Neuronal stem cell (in vitro differentiated cells): ENCODE measurements around the gene SHISA8.

ENCODE experiments used
- DNase-seq: peaks from one replicate; pipeline ENCODE4 v3.0.0-alpha.2; 2013; ENCODE audit warnings: low spot score
- H2AFZ ChIP-seq: one replicate; pipeline ENCODE4 v1.6.1; 2013; ENCODE audit warnings: mild to moderate bottlenecking, low read length, inconsistent platforms
- H2AK5ac ChIP-seq: 2 replicates; pipeline ENCODE4 v1.6.1; 2013; ENCODE audit warnings: low read depth, mild to moderate bottlenecking, inconsistent platforms, low read length, moderate library complexity, mixed read lengths
- H2BK120ac ChIP-seq: 2 replicates; pipeline ENCODE4 v1.6.1; 2013; ENCODE audit warnings: low read depth, mild to moderate bottlenecking, inconsistent platforms, low read length, moderate library complexity, mixed read lengths
- H2BK12ac ChIP-seq: one replicate; pipeline ENCODE4 v1.6.1; 2013; ENCODE audit warnings: low read length, inconsistent platforms
- H2BK15ac ChIP-seq: 2 replicates; pipeline ENCODE4 v1.6.1; 2013; ENCODE audit warnings: mild to moderate bottlenecking, low read length, inconsistent platforms, mixed read lengths
- H2BK5ac ChIP-seq: one replicate; pipeline ENCODE4 v1.6.1; 2013; ENCODE audit warnings: inconsistent platforms, mild to moderate bottlenecking, low read length, moderate library complexity
- H3K14ac ChIP-seq: one replicate; pipeline ENCODE4 v1.6.1; 2013; ENCODE audit warnings: low read length, inconsistent platforms
- H3K18ac ChIP-seq: 2 replicates; pipeline ENCODE4 v1.6.1; 2013; ENCODE audit warnings: low read length, inconsistent platforms
- H3K23ac ChIP-seq: 2 replicates; pipeline ENCODE4 v1.6.1; 2013; ENCODE audit warnings: low read depth, mild to moderate bottlenecking, mixed read lengths, low read length, inconsistent platforms; ENCODE audit not compliant: poor library complexity
- H3K27ac ChIP-seq: replicated peaks from 3 replicates; pipeline ENCODE4 v1.5.1; 2013; ENCODE audit warnings: low read length, inconsistent platforms
- H3K27me3 ChIP-seq, 3 experiments: 2 replicates each; pipeline ENCODE4 v1.6.1; 2013; ENCODE audit warnings: low read length in 3 of 3, mild to moderate bottlenecking in 2 of 3, inconsistent platforms in 1 of 3, low read depth in 1 of 3, mixed read lengths in 1 of 3, moderate library complexity in 1 of 3; ENCODE audit not compliant: control insufficient read depth in 3 of 3, insufficient read depth in 3 of 3
- H3K36me3 ChIP-seq, 2 donors: replicated peaks in 1 of 2; 2 replicates each; pipeline ENCODE4 v1.6.1; 2013; ENCODE audit warnings: low read length in 2 of 2; ENCODE audit not compliant: control insufficient read depth in 2 of 2, insufficient read depth in 2 of 2
- H3K4ac ChIP-seq: 2 replicates; pipeline ENCODE4 v1.6.1; 2013; ENCODE audit warnings: inconsistent platforms, mild to moderate bottlenecking, low read length, moderate library complexity
- H3K4me1 ChIP-seq, 2 donors: 1 replicate in 1 of 2; 2 replicates in 1 of 2; pipeline ENCODE4 v1.6.1; 2013; ENCODE audit warnings: low read length in 2 of 2, low read depth in 1 of 2; ENCODE audit not compliant: control insufficient read depth in 2 of 2, insufficient read depth in 1 of 2
- H3K4me2 ChIP-seq: one replicate; pipeline ENCODE4 v1.6.1; 2013; ENCODE audit warnings: mild to moderate bottlenecking, low read length, inconsistent platforms; ENCODE audit not compliant: insufficient read depth, poor library complexity, severe bottlenecking
- H3K4me3 ChIP-seq, 2 donors: 2 replicates each; pipeline ENCODE4 v1.5.1; 2013; ENCODE audit warnings: low read length in 2 of 2, mild to moderate bottlenecking in 2 of 2, inconsistent platforms in 1 of 2, moderate library complexity in 1 of 2
- H3K79me1 ChIP-seq: one replicate; pipeline ENCODE4 v1.6.1; 2013; ENCODE audit warnings: low read depth, mild to moderate bottlenecking, inconsistent platforms, low read length, moderate library complexity
- H3K9ac ChIP-seq: one replicate; pipeline ENCODE4 v1.6.1; 2013; ENCODE audit warnings: mild to moderate bottlenecking, low read depth, low read length, inconsistent platforms; ENCODE audit not compliant: poor library complexity
- H3K9me3 ChIP-seq, 2 donors: replicated peaks in 1 of 2; 2 replicates each; pipeline versions ENCODE3 to v1.6.1; 2013; ENCODE audit warnings: low read length in 2 of 2, mild to moderate bottlenecking in 2 of 2, inconsistent platforms in 1 of 2, low read depth in 1 of 2, mixed read lengths in 1 of 2, moderate library complexity in 1 of 2; ENCODE audit not compliant: control insufficient read depth in 2 of 2, insufficient read depth in 1 of 2
- H4K8ac ChIP-seq: one replicate; pipeline ENCODE4 v1.6.1; 2013; ENCODE audit warnings: low read depth, mild to moderate bottlenecking, inconsistent platforms, low read length, moderate library complexity
- H4K91ac ChIP-seq: one replicate; pipeline ENCODE4 v1.6.1; 2013; ENCODE audit warnings: low read length, low read depth, mild to moderate bottlenecking, inconsistent platforms; ENCODE audit not compliant: poor library complexity
- WGBS, 2 donors: extraction: QIAGEN DNeasy Blood & Tissue Kit; methylation state at CpG; one replicate each; pipeline ENCODE4 v1.1.7; 2013; ENCODE audit warnings: missing lambda C conversion rate in 2 of 2, mixed read lengths in 1 of 2; ENCODE audit not compliant: insufficient read length in 2 of 2, insufficient replicate concordance in 1 of 2; ENCODE audit errors: extremely low coverage in 2 of 2; 5-methylcytosine and 5-hydroxymethylcytosine counted together

Gene SHISA8

DNA sequence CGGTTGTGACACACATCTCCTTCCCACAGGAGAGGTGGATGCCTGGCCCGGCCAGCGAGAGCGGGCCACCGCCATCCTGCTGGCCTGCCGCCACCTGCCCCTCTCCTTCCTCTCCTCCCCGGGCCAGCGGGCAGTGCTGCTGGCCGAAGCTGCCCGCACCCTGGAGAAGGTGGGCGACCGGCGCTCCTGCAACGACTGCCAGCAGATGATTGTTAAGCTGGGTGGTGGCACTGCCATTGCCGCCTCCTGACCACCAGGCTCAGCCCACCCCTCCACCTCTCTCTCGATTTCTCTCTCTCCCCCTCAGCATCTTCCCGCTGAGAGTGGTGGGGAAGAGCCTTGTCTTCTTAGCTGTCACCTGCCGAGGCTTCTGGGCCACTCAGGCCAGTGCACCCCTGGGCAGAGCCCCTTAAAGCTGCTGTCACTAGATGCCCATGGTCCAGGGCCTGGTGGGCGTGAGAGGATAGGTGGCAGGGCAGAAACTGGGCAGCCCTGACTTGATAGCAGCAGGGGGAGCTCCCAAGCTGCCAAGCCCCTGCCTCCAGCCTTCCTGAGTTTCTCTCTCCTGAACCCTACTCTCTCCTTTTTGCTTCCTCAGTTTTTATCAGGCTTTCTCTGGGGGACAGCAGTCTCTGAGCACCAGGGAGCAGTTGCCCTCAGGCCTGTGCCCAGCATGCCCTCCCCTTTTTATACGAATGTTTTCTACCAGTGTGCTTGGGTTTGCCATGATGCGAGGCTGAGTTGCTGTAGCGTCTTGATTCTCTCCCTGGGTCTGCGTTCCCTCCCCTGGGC, 9.3 kb downstream of the SHISA8 start:
- H3K4ac ChIP-seq, result no peak overlapping the region
- peaks cover 54 to 73% of the 10 kb centered on the region in 2 donors for H3K36me3 ChIP-seq
- H3K18ac ChIP-seq, result peak overlapping the region; percentile 28
- H2BK15ac ChIP-seq, result no peak overlapping the region
- H3K9me3 ChIP-seq, result no peaks in the 10 kb centered on the region
- no peak overlapping the region for H2BK5ac ChIP-seq
- no peak overlapping the region for H2BK120ac ChIP-seq
- H4K91ac ChIP-seq, result no peak overlapping the region
- H3K4me2 ChIP-seq, result peak overlapping the region; percentile 11
- H3K23ac ChIP-seq, result no peak overlapping the region
- no peak overlapping the region for H2AK5ac ChIP-seq
- no CpG with 5 or more reads among the region's 23 CpGs for WGBS, 2 donors
- H3K14ac ChIP-seq, result no peak overlapping the region
- H3K27me3 ChIP-seq, result peaks cover 12 to 21% (median 21%) of the 10 kb centered on the region in 3 experiments
- H2AFZ ChIP-seq, result no peak overlapping the region
- H2BK12ac ChIP-seq, result no peak overlapping the region
- H3K4me3 ChIP-seq, result no peak overlapping the region
- no peak overlapping the region for H3K27ac ChIP-seq
- DNase-seq, result no peak
- no peak overlapping the region for H4K8ac ChIP-seq
- H3K4me1 ChIP-seq, result peaks cover 8 to 10% of the 10 kb centered on the region in 2 donors
- no peak overlapping the region for H3K9ac ChIP-seq
- no peaks in the 10 kb centered on the region for H3K79me1 ChIP-seq

DNA sequence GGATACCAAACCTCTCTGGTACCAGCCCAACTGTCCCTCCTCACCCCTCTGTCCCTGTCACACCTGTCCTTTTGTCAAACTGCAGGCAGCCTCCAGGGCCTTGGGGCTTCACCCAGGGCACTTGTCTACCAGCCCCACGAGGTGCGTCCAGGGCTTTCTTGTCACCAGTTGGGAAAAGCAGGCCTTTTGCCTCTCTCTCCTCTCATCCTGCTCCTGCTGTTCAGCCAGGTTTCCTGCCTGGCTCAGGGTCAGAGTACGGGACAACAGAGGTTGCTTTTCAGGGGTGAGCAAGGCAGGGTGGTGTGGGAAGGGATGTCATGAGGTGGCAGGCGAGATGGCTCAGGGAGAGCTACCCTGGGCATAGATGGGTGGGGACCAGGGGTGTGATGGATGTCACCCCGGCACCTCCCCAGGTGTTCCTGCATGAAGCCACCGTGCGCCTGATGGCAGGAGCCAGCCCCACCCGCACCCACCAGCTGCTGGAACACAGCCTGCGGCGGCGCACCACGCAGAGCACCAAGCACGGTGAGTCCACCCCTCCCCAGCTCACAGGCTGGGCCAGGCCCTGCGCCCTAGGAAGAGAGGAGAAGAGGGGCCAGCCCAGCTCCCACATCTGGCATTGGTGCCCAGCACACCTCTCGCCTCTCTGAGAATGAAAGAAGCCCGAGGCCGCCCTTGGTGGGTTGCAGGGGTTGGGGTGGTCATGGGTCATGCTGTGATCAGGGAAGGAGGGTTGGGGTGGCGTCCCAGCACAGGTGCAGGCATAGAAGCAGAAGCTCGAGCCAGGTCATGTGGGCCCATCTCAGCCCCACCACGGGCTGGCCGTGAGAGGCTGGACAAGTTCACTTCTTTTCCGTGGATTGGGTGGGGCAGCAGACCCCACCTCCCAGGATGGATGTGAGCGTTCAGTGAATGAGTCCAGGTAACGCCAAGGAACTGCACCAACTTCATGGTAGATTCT, 10.1 kb downstream of the SHISA8 start:
- Histone ChIP-seq H3K18ac (peak overlapping the region; percentile 46), H3K14ac (peak overlapping the region; percentile 63), H4K8ac (peak overlapping the region; percentile 87), H3K79me1 (peaks cover 5% of the 10 kb centered on the region), H2AFZ (no peak overlapping the region), H3K9ac (peak overlapping the region; percentile 54), H3K4me3 (no peak overlapping the region), H3K23ac (peak overlapping the region; percentile 87), H4K91ac (no peak overlapping the region), H2AK5ac (no peak overlapping the region), H3K4ac (no peak overlapping the region), H3K27ac (no peak overlapping the region), H3K9me3 (no peaks in the 10 kb centered on the region), H2BK120ac (peak overlapping the region; percentile 33), H3K36me3 (peaks cover 63 to 82% of the 10 kb centered on the region in 2 donors), H2BK5ac (no peak overlapping the region), H3K4me2 (no peak overlapping the region), H2BK12ac (no peak overlapping the region), H2BK15ac (no peak overlapping the region), H3K4me1 (peaks cover 5 to 8% of the 10 kb centered on the region in 2 donors), H3K27me3 (peaks cover 5 to 13% (median 13%) of the 10 kb centered on the region in 3 experiments)
- DNase-seq, result no peak
- WGBS, 2 donors, result no CpG with 5 or more reads among the region's 24 CpGs

DNA sequence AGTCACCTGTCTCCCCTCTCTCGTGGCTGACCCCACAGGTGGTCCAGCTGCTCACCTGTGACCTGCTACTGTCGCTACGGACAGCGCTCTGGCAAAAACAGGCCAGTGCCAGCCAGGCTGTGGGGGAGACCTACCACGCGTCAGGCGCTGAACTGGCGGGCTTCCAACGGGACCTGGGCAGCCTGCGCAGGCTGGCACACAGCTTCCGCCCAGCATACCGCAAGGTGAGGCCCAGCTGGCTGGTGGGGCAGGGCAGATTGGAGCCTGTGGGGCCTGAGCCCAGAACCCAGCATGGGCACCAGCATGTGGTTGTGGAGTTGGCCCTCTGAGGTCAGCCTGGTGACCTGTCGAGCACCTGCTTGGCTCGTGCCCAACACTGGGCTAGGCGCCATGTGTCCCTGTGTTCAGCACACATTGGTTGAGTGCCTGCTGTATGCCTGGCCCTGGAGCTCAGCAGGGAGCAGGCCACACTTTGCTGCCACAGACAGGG, 11.9 kb downstream of the SHISA8 start:
- WGBS, 2 donors, result no CpG with 5 or more reads among the region's 15 CpGs
- no peak overlapping the region for H2AFZ ChIP-seq
- H3K4me3 ChIP-seq, result peak overlapping the region in 1 of 2 donors; percentile 18
- no peak overlapping the region for H2BK5ac ChIP-seq
- H3K9ac ChIP-seq, result peak overlapping the region; percentile 78
- H3K27ac ChIP-seq, result no peak overlapping the region
- H3K23ac ChIP-seq, result peak overlapping the region; percentile 52
- peak overlapping the region; percentile 17 for H2AK5ac ChIP-seq
- no peak overlapping the region for H3K14ac ChIP-seq
- H3K4me1 ChIP-seq, result peaks cover 2 to 5% of the 10 kb centered on the region in 2 donors
- DNase-seq, result no peak
- H3K36me3 ChIP-seq, result peaks cover 77 to 98% of the 10 kb centered on the region in 2 donors
- no peak overlapping the region for H4K91ac ChIP-seq
- no peak overlapping the region for H2BK12ac ChIP-seq
- H4K8ac ChIP-seq, result no peak overlapping the region
- H3K4ac ChIP-seq, result no peak overlapping the region
- no peak overlapping the region for H2BK120ac ChIP-seq
- peaks cover 0 to 1% of the 10 kb centered on the region in 2 donors for H3K9me3 ChIP-seq
- no peak overlapping the region for H2BK15ac ChIP-seq
- H3K79me1 ChIP-seq, result peaks cover 5% of the 10 kb centered on the region
- H3K27me3 ChIP-seq, result no peaks in the 10 kb centered on the region
- peak overlapping the region; percentile 22 for H3K18ac ChIP-seq
- no peak overlapping the region for H3K4me2 ChIP-seq
